ENCODE data around the gene NKAIN2.

GRCh38 chr6:124539096-124539495 lies 735.4 kb downstream of the NKAIN2 start:
- TF ChIP-seq, protein P1, sequence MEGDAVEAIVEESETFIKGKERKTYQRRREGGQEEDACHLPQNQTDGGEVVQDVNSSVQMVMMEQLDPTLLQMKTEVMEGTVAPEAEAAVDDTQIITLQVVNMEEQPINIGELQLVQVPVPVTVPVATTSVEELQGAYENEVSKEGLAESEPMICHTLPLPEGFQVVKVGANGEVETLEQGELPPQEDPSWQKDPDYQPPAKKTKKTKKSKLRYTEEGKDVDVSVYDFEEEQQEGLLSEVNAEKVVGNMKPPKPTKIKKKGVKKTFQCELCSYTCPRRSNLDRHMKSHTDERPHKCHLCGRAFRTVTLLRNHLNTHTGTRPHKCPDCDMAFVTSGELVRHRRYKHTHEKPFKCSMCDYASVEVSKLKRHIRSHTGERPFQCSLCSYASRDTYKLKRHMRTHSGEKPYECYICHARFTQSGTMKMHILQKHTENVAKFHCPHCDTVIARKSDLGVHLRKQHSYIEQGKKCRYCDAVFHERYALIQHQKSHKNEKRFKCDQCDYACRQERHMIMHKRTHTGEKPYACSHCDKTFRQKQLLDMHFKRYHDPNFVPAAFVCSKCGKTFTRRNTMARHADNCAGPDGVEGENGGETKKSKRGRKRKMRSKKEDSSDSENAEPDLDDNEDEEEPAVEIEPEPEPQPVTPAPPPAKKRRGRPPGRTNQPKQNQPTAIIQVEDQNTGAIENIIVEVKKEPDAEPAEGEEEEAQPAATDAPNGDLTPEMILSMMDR (IDR thresholded peaks at IDR 0.05; ENCODE audit: insufficient read depth, low read length, poor library complexity, severe bottlenecking), result no peak
- no peak for TF ChIP-seq EZH2phosphoT487 (conservative IDR thresholded peaks at IDR 0.05; ENCODE audit: low read length)
